ENCODE results near the gene STX16. TPM values are rescaled to one million over a fixed set of nuclear protein-coding genes. Genes with fewer than 3 reads are reported as not detected.

Gene STX16
- total RNA-seq, 1 experiment from 2014 or later, result 41.9 TPM

Other genes starting within 250 kb of the STX16 start
- 0.62 TPM for gene APCDD1L, start 135.9 kb upstream of the STX16 start, total RNA-seq (2021; ENCODE audit: unreplicated experiment)
- gene NPEPL1, start 41.5 kb downstream of the STX16 start, total RNA-seq (2021; ENCODE audit: unreplicated experiment), result 27.4 TPM
- not detected for gene GNAS-AS1, start 199.6 kb downstream of the STX16 start, total RNA-seq (2021; ENCODE audit: unreplicated experiment)
- 756 TPM for gene GNAS, start 201.4 kb downstream of the STX16 start, total RNA-seq (2021; ENCODE audit: unreplicated experiment)